Measurements from ENCODE around the gene KPNA5. TPM values are rescaled to one million over a fixed set of nuclear protein-coding genes. Genes with fewer than 3 reads are reported as not detected.
"Not testable (repeated sequence)": the region's sequence is repeated elsewhere in the genome, so short reads cannot be mapped to it uniquely, and the experiment has no call there.

The KPNA5 gene
- total RNA-seq (10 to 100 TPM; 11.4 to 15.2 (median 12.6) TPM), polyA plus RNA-seq (3.1 TPM)
- long read RNA-seq, donor 1, full-length matches to known transcripts: 13 of 17 reads
- long read RNA-seq, donor 1, partial matches to known transcripts: 0 of 17 reads
- long read RNA-seq, donor 1, other reads (novel, unspliced or antisense): 4 of 17 reads
- long read RNA-seq, donor 2, full-length matches to known transcripts: 4 of 4 reads
- long read RNA-seq, donor 2, partial matches to known transcripts: 0 of 4 reads
- long read RNA-seq, donor 2, other reads (novel, unspliced or antisense): 0 of 4 reads
- long read RNA-seq, donor 3, full-length matches to known transcripts: 22 of 30 reads
- long read RNA-seq, donor 3, partial matches to known transcripts: 1 of 30 reads
- long read RNA-seq, donor 3, other reads (novel, unspliced or antisense): 7 of 30 reads
- long read RNA-seq, donor 4, full-length matches to known transcripts: 5 of 6 reads
- long read RNA-seq, donor 4, partial matches to known transcripts: 0 of 6 reads
- long read RNA-seq, donor 4, other reads (novel, unspliced or antisense): 1 of 6 reads

DNA sequence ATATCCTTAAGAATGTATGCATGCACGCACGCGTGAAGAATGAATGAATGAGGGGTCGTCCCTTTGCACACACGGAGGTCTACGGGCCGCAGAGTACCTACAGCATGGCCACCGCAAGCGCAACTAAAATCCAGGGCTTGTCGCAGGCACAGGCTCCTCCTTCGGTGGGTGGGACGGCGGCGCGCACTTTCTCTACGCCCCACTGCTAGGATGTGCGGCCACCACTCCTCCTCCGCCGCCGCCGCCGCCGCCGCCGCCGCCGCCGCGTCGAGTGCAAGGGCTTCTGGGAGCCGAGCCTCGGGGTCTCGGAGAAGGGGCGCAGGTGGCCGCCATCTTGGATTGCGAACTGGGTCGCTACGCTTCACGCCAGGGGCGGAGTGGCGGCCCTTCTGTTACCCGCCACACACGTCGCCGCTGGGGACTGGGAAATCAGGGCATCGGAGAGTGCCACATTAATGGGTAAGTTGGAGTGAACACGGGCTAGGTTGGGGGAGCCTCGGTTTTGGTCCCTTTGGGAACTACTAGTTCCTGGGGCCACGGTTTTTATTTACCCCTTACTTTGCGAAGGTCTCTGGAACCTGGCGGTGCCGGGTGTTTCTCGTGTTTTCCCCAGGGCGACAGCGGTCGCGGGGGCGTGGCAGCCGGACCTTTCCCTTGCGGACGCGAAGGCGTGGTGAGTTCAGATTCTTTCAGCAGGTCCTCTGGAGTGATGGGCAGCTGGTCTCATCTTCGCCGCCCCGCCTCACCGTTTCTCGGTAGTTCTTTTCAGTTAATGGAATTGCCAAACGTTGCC lies at the start of gene KPNA5:
Gene KPNA5 (plus strand): TSS at position 332 of the 793 bp plus-strand sequence. CDS start 124 bp downstream, at position 456.
- H3K27ac ChIP-seq (ENCODE audit: low read length): peak within 1 kb of the TSS; percentile 66
- no peaks in the 10 kb centered on the region for H3K9me3 ChIP-seq (ENCODE audit: control insufficient read depth, low read length)
- ATAC-seq (peak; percentile 99), DNase-seq (peak; percentile 92 to 97 (median 97))
- intact Hi-C loops (cut with DNase I): no loop called here
- no peaks in the 10 kb centered on the region for H3K4me1 ChIP-seq (ENCODE audit: control insufficient read depth, insufficient read depth, low read length)
- under 1% methylated on average over 69 of the region's 69 CpGs for WGBS
- no peaks in the 10 kb centered on the region for H3K27me3 ChIP-seq (ENCODE audit: control insufficient read depth, insufficient read depth)
- peak within 1 kb of the TSS; percentile 61 for H3K4me3 ChIP-seq (ENCODE audit: low read length)

DNA sequence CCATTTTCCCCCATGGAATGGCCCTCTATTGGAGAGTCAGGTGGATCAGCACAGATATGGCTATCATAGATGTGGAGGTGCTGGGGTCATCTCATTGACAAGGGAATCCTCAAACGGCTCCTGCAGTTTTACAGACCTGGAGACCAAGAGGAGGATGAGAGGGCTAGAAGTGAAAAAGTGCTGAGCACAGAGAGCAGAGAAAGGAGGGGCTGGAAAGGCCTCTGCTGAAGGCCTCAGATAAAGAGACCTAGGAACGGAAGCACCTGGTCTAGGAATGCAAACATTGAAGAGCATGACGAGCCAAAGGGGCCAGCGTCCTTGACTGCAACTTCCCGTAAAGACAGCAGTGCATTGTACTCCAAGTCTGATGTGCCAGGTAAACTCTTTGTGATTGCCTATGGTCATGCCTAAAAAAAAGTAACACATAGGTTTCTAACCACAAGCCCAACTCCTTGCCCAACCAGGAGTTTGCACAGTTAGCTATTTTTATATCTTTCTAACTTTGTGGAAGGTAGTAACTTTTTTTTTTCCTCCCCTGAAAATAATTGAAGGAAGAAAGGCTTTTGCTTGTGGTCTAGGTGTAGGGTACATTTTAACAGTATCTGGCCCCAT lies 49.5 kb upstream of the KPNA5 start:
- no peak for DNase-seq
- Histone ChIP-seq H3K9me3 (ENCODE audit: control insufficient read depth, low read length) (no peaks in the 10 kb centered on the region), H3K27ac (ENCODE audit: low read length) (no peak overlapping the region), H3K4me3 (ENCODE audit: low read length) (no peak overlapping the region), H3K27me3 (ENCODE audit: control insufficient read depth, insufficient read depth) (no peaks in the 10 kb centered on the region), H3K4me1 (ENCODE audit: control insufficient read depth, insufficient read depth, low read length) (peaks cover 3% of the 10 kb centered on the region)
- 54% methylated on average over 5 of the region's 5 CpGs for WGBS
- ATAC-seq: peak; percentile 38 to 48
- intact Hi-C loops (cut with DNase I): no loop called here

DNA sequence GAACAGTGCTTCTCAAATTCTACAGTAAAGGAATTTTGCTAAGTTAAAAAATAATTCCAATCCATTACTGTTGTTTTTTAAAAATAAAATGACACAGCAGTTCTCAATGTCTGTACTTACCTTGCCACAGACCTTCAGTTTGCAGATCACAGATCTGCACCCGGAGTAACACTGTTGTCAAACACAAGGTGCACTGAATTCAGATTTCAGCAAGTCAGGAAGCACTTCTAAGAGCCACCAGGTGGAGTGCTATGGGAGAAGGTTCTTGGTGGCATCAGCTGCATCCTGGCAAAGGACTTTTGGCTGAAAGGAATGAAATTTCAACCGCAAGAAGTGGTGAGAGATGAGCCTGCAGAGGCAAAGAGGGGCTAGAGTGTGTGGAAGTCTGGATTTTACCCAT lies 47.3 kb upstream of the KPNA5 start:
- intact Hi-C loops (cut with DNase I): no loop called here
- Histone ChIP-seq H3K4me3 (ENCODE audit: low read length) (no peak overlapping the region), H3K27me3 (ENCODE audit: control insufficient read depth, insufficient read depth) (no peaks in the 10 kb centered on the region), H3K4me1 (ENCODE audit: control insufficient read depth, insufficient read depth, low read length) (peaks cover 3% of the 10 kb centered on the region), H3K9me3 (ENCODE audit: control insufficient read depth, low read length) (no peaks in the 10 kb centered on the region), H3K27ac (ENCODE audit: low read length) (no peak overlapping the region)
- DNase-seq (no peak), ATAC-seq (no peak)
- WGBS: 93% methylated on average over 2 of the region's 2 CpGs

GRCh38 chr6:116648156-116648555 lies 32.9 kb upstream of the KPNA5 start:
- Histone ChIP-seq H3K4me1 (ENCODE audit: control insufficient read depth, insufficient read depth, low read length) (no peaks in the 10 kb centered on the region), H3K27ac (ENCODE audit: low read length) (no peak overlapping the region), H3K27me3 (ENCODE audit: control insufficient read depth, insufficient read depth) (no peaks in the 10 kb centered on the region), H3K4me3 (ENCODE audit: low read length) (no peak overlapping the region), H3K9me3 (ENCODE audit: control insufficient read depth, low read length) (no peaks in the 10 kb centered on the region)
- DNase-seq: no peak
- ATAC-seq: peak in 1 of 2 donors; percentile 59
- intact Hi-C loops (cut with DNase I): no loop called here
- WGBS: 29% methylated on average over 5 of the region's 5 CpGs

DNA sequence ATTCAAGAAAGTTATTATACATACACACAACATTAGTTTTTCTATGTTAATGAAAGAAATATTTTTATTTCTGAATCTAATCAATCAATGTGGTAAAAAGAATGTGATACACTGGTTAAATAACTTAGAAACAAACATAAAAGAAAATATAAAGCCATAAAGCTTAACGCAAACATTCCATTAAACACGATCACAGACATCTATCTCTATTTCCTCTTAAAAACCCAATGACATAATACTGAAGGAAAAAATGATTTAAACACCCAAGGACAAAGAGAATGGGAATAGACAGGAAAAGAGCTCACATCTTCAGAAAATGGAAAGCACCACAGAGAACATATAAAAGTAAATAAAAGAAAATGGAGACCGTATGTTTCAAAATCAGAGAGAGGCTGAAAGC lies 31.9 kb upstream of the KPNA5 start:
- ATAC-seq (no peak), DNase-seq (no peak)
- Histone ChIP-seq H3K4me3 (ENCODE audit: low read length) (no peak overlapping the region), H3K4me1 (ENCODE audit: control insufficient read depth, insufficient read depth, low read length) (no peaks in the 10 kb centered on the region), H3K9me3 (ENCODE audit: control insufficient read depth, low read length) (no peaks in the 10 kb centered on the region), H3K27me3 (ENCODE audit: control insufficient read depth, insufficient read depth) (no peaks in the 10 kb centered on the region), H3K27ac (ENCODE audit: low read length) (no peak overlapping the region)
- 89% methylated on average over 3 of the region's 3 CpGs for WGBS
- intact Hi-C loops (cut with DNase I): no loop called here

DNA sequence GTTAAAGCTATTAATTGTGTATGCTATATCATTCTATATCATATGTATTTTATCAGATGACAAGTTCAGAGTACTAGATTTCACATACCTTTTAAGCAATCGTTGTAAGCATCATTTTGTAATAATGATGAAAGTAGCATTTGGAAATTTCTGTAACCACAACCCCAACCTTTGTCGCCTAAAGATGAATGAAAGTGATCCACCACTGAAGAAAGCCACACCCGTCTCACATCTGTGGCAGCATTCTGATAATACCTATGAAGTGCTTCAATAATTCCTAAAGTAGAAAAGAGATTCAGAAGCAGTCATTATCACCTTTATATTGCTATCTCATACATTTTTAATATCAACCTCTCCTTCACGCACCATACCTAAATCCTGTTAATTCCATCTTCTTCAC lies 29.1 kb upstream of the KPNA5 start:
- Histone ChIP-seq H3K4me1 (ENCODE audit: control insufficient read depth, insufficient read depth, low read length) (no peaks in the 10 kb centered on the region), H3K27me3 (ENCODE audit: control insufficient read depth, insufficient read depth) (no peaks in the 10 kb centered on the region), H3K4me3 (ENCODE audit: low read length) (no peak overlapping the region), H3K27ac (ENCODE audit: low read length) (no peak overlapping the region), H3K9me3 (ENCODE audit: control insufficient read depth, low read length) (no peaks in the 10 kb centered on the region)
- intact Hi-C loops (cut with DNase I): no loop called here
- WGBS: 87% methylated on average over 4 of the region's 4 CpGs
- no peak for DNase-seq
- ATAC-seq: no peak

GRCh38 chr6:116661594-116661993 lies 19.4 kb upstream of the KPNA5 start:
- H3K27me3 ChIP-seq (ENCODE audit: control insufficient read depth, insufficient read depth): no peaks in the 10 kb centered on the region
- H3K27ac ChIP-seq (ENCODE audit: low read length): no peak overlapping the region
- DNase-seq (no peak), ATAC-seq (no peak)
- no peak overlapping the region for H3K4me3 ChIP-seq (ENCODE audit: low read length)
- intact Hi-C loops (cut with DNase I): no loop called here
- H3K4me1 ChIP-seq (ENCODE audit: control insufficient read depth, insufficient read depth, low read length): peaks cover 3% of the 10 kb centered on the region
- H3K9me3 ChIP-seq (ENCODE audit: control insufficient read depth, low read length): no peaks in the 10 kb centered on the region

GRCh38 chr6:116662202-116662601 lies 18.8 kb upstream of the KPNA5 start:
- 98% methylated on average over 1 of the region's 1 CpG for WGBS
- intact Hi-C loops (cut with DNase I): no loop called here
- no peak for ATAC-seq

GRCh38 chr6:116663308-116663707 lies 17.7 kb upstream of the KPNA5 start:
- no peaks in the 10 kb centered on the region for H3K27me3 ChIP-seq (ENCODE audit: control insufficient read depth, insufficient read depth)
- WGBS: 94% methylated on average over 3 of the region's 3 CpGs
- H3K4me1 ChIP-seq (ENCODE audit: control insufficient read depth, insufficient read depth, low read length): peaks cover 3% of the 10 kb centered on the region
- H3K4me3 ChIP-seq (ENCODE audit: low read length): no peak overlapping the region
- intact Hi-C loops (cut with DNase I): no loop called here
- H3K9me3 ChIP-seq (ENCODE audit: control insufficient read depth, low read length): no peaks in the 10 kb centered on the region
- DNase-seq (no peak), ATAC-seq (no peak)
- no peak overlapping the region for H3K27ac ChIP-seq (ENCODE audit: low read length)

More at GRCh38 chr6:116662202-116662601, 18.8 kb upstream of the KPNA5 start:
- Histone ChIP-seq H3K4me3 (ENCODE audit: low read length) (no peak overlapping the region), H3K4me1 (ENCODE audit: control insufficient read depth, insufficient read depth, low read length) (peaks cover 3% of the 10 kb centered on the region), H3K27ac (ENCODE audit: low read length) (no peak overlapping the region), H3K27me3 (ENCODE audit: control insufficient read depth, insufficient read depth) (no peaks in the 10 kb centered on the region), H3K9me3 (ENCODE audit: control insufficient read depth, low read length) (no peaks in the 10 kb centered on the region)
- DNase-seq: no peak

DNA sequence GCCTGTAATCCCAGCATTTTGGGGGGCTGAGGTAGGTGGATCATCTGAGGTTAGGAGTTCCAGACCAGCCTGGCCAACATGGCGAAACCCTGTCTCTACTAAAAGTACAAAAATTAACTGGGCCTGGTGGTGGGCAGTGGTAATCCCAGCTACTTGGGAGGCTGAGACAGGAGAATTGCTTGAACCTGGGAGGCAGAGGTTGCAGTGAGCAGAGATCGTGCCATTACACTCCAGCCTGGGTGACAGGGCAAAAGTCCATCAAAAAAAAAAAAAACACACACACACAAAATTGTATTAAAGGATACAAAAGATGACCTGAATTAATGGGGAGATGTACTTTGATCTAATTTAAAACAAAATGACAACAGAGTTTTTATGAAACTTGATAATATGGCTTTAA lies 16.8 kb upstream of the KPNA5 start:
- DNase-seq; H3K4me3 ChIP-seq (ENCODE audit: low read length); intact Hi-C loops (cut with DNase I); H3K4me1 ChIP-seq (ENCODE audit: control insufficient read depth, insufficient read depth, low read length); H3K9me3 ChIP-seq (ENCODE audit: control insufficient read depth, low read length); ATAC-seq; H3K27me3 ChIP-seq (ENCODE audit: control insufficient read depth, insufficient read depth); H3K27ac ChIP-seq (ENCODE audit: low read length): not testable (repeated sequence)
- 99% methylated on average over 2 of the region's 2 CpGs for WGBS

- no peaks in the 10 kb centered on the region for H3K27me3 ChIP-seq (ENCODE audit: control insufficient read depth, insufficient read depth)
- H3K4me3 ChIP-seq (ENCODE audit: low read length): no peak overlapping the region
- no peaks in the 10 kb centered on the region for H3K9me3 ChIP-seq (ENCODE audit: control insufficient read depth, low read length)
- H3K27ac ChIP-seq (ENCODE audit: low read length): no peak overlapping the region
- DNase-seq: no peak
- no peak for ATAC-seq
- H3K4me1 ChIP-seq (ENCODE audit: control insufficient read depth, insufficient read depth, low read length): peaks cover 4% of the 10 kb centered on the region
- intact Hi-C loops (cut with DNase I): no loop called here
- WGBS: 78% methylated on average over 7 of the region's 7 CpGs
Measured at GRCh38 chr6:116665464-116665863, 15.5 kb upstream of the KPNA5 start.
